RPMI7951 (cell line): Measurements from ENCODE around the gene PTCD3. TPM values are rescaled to one million over a fixed set of nuclear protein-coding genes. Genes with fewer than 3 reads are reported as not detected.

Experiments used
- DNase-seq: peaks from one replicate; pipeline ENCODE4 v3.0.0-alpha.2; 2012; ENCODE audit warnings: low read depth
- total RNA-seq: library from RNA; depleted of rRNA; stranded (reverse); fragments of >200 nt; shearing (Covaris generic); gene quantifications from 2 replicates; pipeline ENCODE4 v1.2.3, GENCODE V29; 2014; rRNA removed

Gene PTCD3
- 78.5 and 92.3 TPM in 2 replicates for total RNA-seq

DNA sequence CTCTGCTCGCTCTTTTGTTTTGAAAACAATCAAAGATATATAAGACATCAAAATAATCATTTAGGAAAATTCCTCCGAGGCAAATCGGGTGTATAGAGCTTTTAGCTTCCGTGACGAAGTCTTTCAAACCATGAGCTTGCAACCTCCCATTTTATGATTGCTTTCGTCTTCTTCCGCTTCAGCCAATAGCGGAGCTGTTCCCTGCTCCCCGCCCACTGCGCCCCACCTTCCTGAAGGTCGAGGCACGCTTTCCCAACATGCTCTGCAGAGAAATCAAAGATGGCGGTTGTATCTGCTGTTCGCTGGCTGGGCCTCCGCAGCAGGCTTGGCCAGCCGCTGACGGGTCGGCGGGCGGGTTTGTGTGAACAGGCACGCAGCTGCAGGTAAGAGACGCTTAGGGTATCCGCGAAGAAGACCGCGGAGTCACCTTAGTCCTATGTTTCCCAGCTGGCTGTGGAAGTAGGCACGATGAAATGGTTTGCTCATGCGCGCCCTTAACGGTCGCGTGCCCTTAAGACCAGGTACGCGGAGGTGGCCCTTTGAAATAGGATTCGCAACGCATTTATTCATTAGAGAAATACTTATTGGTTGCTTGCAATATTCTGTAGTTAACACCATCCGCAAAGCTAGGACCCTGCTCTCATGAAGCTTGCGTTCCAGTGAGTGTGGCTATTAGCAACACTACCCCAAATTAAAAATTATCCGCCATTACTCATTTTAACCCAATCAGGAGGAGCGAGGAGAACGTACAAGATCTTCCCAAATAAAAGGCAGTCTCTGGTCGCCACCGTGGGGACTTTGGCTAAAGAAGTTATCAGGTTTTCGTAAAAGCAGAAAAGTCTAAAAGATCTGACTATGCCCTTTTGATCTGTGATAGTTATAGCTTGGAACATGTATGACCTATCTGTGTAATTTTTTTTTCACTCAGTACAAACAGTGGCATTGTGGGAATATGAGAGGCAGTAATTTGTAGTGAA is at the start of gene PTCD3:
TSS of gene PTCD3 (plus strand) at position 267 of the 977 bp plus-strand sequence. CDS start at position 280, 13 bp downstream.
- DNase-seq = peak; percentile 95

DNA sequence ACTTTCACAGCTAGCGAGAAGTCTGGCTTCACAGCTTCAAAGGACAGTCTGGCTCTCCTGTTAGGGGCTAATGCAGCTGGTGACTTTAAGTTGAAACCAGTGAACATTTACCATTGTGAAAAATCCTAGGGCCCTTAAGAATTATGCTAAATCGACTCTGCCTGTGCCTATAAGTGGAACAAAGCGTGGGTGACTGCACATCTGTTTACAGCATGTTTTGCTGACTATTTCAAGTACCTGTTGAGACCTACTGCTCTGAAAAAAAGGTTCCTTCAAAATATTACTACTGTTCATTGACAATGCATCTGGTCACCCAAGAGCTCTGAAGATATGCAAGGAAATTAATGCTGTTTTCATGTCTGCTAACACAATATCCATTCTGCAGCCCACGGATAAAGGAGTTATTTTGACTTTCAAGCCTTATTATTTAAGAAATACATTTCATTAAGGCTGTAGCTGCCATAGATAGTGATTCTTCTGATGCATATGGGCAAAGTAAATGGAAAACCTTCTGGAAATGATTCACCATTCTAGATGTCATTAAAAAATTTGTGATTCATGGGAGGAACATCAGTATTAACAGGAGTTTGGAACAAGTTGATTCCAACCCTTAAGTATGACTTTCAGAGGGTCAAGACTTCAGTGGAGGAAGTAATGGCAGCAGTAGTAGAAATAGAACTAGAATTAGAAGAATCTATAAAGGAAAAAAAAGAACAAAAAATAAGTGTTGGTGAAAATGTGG is 49.3 kb upstream of the PTCD3 start:
- no peak for DNase-seq

DNA sequence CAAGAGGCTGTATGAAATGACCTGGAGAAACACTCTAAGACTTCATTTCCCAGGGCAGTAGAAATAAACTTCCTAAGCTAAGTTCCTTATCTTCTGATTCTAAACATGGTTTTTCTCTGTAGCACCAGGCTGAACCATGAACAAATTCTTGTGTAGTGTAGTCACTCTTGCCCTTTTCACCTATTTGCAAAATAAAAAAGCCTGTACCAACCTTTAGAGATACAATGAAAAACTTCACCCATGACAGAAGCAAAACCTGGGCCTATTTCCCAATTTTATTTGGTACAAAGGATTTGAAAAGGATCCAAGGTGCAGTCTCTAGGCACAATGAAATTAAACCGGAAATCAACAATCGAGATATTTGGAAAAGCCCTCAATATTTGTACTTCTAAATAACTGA is 44.0 kb upstream of the PTCD3 start:
- peak; percentile 79 for DNase-seq

DNA sequence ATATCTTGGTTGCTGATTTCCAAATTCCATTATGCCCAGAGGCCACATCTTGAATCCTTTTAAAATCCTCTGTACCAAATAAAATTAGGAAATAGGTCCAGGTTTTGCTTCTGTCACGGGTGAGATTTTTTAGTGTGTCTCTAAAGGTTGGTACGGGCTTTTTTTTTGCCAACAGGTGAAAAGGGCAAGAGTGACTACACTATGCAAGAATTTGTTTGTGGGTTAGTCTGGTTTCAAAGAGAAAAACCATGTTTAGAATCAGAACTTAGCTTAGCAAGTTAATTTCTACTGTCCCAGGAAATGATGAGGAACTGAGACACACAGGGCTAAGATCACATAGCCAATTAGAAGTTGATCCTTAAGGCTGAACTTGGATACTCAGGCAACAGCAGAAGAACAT is 42.0 kb upstream of the PTCD3 start:
- DNase-seq = peak; percentile 90

DNA sequence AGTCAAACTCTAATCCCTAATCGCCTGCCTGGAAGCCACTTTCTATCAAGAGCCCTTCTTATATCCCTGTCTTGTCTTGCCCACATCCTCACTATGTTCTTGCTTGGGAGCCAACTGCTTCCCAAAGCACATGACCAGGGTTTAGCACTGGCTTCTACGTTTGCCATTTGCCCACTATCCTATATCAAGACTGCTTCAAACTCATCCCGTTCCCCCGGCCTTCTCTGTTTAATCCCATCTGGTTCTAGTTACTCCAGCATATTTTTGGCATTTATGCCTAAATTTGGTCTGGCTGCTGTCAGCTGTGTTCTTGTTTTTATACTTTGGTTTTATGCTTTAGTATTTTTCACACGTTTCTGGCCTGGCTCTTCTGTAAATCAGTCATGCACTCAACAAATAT is 40.5 kb upstream of the PTCD3 start:
- DNase-seq = peak; percentile 92

DNA sequence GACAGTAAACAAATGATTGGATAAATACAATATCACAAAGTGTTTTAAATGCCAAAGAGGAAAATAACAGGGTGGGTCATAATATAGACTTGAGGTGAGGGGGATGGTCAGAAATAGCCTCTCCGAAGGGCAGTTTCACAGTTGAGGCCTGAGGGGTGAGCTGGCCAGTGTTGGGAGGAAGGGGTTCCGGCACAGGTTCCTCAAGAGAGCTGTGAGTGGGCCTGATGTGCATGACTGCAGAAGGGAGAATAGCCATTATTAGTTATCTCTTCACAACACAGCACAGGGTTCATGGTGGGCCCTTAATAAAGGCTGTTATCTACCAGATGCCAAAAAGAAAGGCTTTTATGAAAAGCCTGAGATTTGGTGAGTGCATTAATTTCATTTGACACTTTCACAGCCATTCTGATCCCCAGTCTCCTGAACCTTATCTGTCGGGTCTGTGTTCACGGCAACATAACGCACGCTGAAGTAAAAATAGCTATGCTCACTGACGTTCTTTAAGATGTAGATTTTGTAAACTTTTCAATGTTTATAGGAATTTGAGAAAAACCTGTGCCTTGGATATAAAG is 39.9 kb upstream of the PTCD3 start:
- DNase-seq = no peak

DNA sequence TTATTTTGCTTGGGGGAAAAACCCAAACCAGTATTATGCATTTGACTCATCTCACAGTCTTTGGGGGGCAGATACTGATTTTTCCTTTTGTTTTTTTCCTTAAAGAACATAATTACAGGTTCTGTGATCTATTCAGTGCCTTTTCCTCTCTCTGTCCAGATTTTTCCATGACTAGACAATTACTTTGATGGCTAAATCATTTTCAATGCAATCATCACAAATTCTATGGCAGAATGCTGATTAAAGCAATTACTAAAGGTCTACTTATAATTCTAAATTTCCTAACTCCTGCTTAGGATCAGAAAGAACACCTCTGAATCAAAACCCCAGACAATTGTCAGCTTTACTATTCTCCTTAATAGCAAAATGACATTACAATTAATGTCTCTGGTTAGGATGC is 39.1 kb upstream of the PTCD3 start:
- DNase-seq = no peak

DNA sequence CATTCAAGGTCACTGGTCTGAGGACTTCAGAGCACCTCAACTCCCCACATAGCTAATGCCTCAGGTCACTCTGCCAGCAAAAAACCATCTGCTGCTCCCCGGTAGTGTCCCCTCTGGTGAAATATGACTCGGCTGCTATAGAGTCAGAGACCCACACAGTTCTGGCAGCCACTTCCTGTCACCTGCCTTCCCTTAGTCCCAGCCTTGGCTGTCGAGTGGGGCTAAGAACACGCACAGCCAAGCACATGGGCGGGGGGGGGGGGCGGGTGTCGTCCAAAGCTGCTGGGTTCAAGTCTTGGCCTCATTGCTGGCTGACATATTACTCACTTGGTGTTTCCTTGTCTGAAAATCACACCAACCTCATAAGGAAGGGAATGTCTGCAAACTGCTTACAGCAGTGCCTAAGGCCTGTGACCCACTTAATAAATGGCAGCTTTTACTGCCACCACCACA is 37.9 kb upstream of the PTCD3 start:
- DNase-seq = peak; percentile 94

DNA sequence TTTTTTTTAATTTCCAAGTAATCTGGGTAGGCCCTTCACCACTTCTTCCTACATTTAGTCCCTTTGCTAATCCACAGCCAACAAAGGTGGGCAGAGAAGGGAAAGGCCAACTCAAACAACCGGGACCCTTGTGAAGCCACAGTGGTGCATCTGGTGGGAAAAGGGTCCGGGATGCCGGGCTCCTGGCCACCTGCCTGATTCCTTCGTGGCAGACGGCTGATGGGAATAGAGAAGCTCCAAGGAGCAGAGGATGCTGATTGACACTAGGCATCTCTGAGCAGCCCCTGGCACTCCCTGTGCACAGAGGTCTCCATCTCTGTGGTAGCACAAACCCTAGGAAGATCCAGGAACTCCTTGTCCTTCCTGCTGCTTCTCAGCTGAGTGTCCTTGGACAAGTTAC is 37.4 kb upstream of the PTCD3 start:
- DNase-seq = no peak

DNA sequence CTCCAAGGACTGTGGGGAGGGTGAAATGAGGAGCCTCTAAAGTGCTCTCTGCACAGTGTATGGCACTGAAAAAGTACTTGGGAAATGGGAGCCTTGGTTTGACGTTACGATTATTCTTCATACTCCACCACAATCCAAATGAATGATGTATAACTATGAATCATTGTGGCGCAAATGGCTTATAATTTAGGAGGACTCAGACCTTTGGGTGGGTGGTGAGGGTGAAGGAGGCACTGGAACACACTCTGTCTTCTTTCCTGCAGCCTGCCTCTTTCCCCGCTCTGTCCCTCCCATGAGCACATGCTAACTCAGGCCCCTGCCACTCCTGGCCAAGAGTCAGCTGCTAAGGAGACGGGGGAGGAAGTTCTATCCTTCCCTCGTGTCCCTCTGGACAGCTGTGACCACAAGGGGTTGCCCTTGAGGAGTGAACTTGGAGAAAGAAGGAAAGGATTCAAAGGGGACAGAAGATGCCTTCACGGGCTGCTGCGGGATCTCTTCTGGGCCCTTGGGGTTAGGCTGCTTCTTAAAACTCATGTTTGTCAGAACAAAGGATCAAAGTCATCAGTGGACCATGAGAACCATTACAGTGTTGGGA is 36.8 kb upstream of the PTCD3 start:
- peak; percentile 80 for DNase-seq

DNA sequence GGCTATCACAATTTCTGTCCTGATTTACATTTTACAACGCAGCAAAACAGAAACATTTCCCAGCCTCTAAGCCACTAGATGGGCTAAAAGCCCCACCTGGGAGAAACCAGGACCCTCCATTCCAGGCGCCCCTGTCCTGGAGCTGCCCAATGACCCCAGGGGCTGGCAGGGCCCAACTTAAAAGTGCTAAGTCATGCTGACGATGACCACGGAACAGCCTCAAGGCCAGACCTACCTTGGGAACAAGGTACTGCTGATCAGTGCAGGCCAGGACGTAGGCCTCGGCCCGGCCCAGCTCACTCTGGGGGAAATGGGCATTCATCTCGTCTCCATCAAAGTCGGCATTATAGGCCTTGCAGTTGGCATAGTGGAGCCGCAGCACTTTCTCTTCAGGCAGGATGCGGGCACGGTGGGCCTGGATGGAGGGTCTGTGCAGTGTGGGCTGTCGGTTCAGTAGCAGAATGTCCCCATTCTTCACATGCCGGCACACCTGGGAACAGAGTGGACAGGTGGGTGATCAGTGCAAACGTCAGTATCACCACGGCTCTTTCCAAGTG is 36.2 kb upstream of the PTCD3 start:
- DNase-seq = no peak

DNA sequence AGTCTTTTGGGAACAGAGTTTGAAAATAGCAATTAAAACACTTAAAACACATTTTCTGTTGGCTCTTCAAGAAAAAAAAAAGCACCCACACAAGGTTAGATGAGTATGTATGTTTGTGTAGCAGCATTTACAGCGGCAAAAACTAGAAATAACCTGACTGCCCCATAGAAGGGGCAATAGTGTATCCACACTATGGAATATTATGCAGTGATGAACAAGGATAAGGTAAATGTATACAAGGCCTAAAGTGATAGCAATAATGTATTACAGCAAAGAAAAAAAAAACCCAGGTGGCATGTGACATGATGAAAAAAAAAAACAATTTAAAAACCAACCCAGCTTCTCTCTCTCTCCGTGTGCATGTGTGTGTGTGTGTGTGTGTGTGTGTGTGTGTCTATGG is 35.2 kb upstream of the PTCD3 start:
- DNase-seq = no peak

DNA sequence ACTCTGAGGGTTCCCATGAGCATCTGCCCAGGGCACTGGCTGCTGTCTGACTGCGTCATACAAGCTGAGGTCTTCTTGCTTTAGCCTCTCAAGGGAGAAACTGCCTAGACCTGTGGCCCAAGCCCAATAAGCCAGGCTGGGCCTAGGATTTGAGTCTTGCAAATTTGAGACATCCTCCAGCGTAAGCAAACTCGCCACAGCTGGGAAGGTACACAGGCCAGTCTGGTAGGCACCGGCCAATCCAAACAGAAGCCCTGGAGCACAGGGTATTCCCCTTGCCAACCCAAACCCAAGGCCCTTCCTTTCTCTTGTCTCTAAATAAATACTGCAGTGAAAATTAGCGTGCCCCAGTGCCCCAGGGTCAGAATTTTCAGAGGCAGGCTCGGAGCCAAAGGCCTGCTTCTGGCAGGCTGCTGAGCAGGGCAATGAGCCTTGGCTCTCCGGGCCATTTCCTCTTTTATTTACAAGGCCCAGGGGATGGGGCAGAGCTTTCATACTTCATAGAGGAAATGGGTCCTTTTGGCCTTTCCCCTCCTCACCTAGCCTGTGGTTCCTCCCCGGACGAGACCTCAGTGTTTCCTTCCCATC is 33.7 kb upstream of the PTCD3 start:
- DNase-seq = peak; percentile 98

DNA sequence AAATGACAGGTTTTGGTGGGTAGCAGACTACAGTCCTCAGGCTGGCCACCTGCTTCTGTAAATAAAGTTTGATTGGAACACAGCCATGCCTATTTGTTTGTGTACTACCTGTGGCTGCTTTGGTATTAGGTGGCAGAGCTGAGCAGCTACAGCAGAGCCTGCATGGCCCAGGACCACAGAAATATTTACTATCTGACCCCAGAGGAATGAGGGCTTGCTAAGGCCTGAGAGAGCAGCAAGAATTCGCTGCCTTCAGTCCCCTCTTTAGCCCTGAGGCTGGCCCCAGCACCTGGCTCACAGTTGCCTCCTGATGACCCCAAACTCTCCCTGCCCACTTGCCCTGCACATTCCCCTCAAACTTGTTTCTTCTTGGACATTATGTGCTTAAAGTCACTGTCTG is 32.8 kb upstream of the PTCD3 start:
- no peak for DNase-seq

DNA sequence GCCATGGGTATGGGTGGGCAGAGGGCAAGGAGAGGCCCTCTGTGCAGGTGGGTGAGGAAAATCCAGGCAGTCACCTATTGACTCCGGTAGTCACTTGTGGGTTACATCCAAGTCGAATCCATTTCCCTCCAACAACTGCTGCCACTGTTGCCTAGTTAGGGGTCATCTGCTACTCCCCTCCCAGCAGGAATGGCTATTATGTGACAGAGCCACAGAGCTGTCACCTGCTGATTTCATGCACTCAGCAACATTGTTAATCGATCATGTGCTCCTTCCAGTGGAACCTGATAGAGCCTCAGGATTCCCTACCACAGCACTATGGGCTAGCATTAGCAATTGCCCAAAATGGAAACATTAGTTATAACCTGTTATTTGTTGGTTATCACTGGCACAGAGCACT is 31.8 kb upstream of the PTCD3 start:
- DNase-seq = no peak

DNA sequence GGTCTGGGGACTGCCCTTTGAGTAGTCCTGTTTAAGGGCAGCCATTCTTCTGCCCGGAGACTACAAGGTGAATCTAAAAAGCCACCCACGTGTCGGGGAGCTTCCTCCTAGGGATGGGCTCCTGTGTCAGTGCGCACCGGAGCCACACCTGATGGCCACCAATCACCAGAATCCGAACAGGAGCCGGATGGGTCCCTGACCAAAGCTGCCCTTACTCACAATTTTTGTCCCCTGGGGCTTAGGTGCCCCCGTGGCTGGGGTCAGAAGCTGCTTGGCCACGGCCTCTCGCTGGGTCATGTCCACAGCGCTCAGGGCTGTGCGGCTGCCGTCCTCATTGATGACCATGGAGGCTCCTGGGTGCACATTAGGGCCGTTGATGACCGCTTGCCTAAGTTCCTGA is 31.2 kb upstream of the PTCD3 start:
- DNase-seq = no peak

DNA sequence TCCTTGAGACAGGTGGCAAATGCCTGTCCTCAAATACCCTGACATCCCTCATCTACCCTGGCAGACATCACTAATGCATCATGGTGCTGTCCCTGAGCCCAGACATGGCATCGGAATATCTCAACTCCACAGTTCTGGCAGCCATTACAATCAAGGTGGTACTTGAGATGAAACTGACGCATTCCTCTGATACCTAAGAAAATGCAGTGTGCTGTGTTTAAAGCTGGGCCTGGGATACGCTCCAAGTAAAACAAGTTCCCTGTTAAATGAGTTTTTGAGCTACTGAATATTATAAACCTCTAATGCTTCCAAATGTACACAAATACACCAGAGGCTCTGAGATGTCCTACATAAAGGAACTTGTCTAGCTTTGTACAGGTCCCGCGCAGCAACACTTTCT is 30.1 kb upstream of the PTCD3 start:
- DNase-seq = no peak

DNA sequence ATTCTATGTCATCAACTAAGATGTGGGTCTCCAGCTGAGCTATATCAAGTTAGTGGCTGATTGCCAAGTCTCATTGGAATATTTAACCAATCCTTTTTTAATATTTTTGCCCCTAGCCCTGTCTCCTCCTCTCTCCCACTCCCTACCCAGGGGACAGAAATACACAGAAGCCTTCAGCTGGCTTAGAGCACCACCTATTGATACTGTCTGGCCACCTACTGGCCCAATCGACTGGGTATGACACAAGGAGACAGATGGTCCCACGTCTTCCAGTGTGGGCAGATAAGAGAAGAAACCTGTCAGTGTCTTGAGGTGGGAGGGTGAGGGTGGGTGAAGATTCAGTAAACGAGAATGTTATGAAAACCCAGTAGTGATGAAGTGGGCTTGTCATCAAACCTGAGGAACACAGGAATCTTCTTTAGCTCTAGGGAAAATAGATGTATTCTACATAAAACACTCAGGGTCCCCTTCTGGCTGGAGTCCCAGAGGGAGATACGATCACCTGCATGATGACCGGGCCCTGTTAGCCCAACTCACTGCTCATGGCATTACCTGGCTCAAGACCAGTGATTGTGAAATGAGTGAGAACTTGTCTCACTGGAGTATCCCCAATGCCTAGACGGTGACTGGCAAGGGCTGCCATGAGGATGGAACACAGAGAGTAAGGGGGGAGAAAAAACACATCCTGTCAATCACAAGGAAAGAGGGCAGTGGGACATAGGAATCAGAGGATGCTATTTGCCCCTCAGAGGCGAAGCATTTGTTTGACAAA is 27.1 kb upstream of the PTCD3 start:
- peak; percentile 61 for DNase-seq

DNA sequence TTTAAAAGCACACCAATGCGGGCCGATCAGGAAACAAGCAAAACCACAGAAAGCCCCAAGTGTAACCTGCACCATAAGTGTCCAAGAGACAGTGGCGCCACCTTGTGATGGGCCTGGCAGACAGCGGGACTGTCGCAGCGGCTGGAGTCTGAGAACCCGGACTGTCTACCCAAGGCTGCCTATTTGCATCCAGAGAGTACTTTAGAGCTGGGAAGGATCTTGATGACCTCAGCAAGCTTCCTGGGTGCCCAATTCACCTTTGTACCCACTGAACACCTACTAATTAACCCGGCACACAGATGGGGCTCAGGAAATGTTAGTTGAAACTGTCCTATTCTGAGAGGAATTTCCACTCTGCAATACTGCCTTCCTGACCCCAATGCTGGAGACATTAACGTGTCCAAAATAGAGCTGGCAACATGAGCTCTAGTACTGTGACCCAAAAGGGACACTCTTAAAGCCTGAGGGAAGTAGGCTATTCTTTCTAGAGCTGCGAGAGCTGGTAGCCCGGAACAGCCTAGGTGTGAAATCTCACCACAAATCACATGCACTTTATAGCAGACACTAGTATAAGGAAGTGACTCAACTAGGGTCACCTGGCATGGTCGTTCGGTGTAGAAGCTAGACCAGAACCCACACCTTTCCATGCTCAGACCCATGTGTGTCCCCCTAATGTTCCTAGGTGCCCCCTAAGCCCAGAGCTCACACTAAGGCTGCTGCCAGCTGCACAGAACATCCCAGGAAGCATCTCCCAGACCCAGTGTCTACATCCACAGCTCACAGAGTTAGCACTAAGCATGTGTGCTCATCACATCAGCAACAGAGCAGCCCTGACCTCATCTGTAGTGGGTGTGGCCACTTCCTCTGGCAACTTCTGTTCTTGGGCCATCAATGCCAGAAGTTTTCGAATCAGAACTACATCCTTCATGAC is 25.8 kb upstream of the PTCD3 start:
- peak; percentile 67 for DNase-seq
